GM19351 (cell line): Measurements from ENCODE around the gene ZRSR2.

ENCODE experiments used
- ATAC-seq: cut with Tn5 transposase; IDR thresholded peaks from one replicate; pipeline ENCODE4 v1.9.1; 2021; ENCODE audit warnings: mild to moderate bottlenecking, moderate library complexity; ENCODE audit not compliant: unreplicated experiment

The ZRSR2 gene

DNA sequence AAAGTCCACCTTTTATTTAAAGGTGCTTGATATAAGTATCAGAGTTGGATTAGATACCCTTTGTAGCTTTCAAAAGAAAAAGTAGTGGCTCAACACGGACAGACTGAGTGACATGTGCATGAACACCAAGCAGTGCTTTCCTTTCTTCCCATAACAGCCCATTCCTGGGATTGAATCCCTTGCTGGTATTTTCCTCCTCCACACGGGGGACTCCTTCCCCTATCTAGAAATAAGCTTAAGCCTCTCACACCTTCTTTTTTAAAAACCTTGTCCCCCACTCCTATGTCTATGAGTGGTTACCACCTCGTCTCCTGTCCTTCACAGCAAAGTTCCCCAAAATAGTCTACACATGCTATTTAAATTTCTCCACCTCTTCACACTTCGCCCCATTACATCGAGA, 59.3 kb downstream of the ZRSR2 start:
- ATAC-seq: no peak

DNA sequence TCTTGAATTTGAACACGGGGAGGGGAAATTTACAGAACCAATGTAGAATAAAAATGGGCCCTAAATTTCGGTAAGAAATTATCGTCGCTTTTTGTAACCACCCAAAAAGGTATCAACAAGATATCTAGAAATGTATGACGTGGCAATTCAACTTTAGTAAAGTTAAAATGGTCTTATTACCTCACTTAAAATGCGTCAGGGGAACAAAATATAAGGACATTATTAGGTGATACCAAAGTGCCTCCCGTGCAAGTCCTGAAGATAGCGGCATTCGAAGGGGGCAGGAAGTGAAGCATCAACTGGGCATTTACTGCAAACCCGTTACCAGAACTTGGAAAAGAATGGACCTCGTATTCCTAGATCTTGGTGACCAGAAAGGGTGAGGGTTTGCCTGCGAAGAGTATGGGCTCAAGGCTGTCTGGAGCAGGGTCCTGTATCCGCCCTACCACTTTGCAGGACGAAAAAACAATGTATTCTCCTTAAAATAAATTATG, 63.3 kb downstream of the ZRSR2 start:
- ATAC-seq: no peak

DNA sequence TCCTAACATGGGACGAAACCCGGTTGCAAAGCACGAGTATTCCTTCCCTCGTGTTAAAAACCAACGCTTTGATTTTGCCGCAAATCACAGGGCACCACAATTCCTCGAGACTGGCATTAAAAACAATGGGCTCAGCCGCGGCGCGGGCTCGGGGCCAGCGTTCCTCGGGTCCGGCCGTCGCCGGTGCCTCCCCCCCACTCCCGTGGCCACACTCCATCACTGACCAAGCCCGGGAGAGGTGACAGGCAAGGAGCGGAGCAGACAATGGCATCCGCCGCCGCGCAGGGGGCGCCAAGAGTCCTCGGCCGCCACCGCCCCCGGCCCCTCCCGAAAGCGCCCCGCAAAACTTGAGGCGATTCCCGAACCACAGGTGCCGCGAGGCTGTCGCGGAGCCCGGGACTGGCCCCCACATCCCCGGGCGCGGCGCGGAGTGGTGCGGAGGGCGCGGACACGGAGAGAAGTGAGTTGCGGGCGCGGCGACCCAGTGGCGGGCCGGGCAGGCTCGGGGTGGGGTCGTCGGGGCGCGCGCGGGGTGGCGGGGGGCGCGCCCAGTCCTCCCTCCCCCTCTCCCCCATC, 63.9 kb downstream of the ZRSR2 start:
- ATAC-seq: peak; percentile 32

DNA sequence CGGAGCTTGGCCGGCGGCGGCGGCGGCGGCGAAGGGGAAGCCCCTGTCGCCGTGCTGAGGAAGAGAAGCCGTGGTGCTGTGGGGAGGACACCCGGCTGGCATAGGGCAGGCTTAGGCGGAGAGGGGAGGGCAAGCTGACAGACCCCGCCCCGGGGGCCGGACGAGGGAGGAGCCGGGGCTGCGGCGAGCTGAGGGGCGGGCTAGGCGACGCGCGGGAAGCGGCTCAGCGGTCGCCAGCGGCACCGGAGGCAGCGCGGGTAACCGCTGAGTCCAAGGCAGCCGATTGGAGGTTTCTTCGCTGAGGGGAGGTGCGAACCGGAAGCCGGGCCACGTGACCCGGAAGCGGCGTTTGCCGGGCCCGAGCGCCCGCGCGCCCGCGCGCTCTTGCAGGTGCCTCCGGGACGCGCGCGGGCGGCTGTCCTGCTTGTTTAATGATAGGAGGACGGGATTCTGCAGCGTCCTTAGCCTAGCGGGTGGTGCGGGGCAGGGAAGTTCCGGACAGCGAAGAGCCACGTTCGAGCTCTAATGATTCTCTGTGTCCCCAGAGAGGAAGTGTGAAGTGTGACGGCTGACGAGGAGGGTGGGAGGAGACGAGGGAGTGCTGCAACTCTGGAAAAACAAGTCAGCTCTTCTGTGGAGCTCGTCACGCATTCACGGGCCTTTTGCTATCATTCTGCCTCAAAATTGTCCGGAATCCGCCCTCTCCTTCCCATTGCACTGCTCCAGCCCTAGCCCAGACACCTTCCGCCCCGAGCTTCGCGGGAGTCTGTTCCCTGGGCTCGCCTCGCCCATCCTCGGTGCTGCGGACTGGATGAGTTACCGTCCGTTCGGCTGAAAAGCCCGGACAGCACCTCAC, 64.7 kb downstream of the ZRSR2 start, which contains the start of gene AP1S2:
TSS of gene AP1S2 (minus strand) at position 102 of the 856 bp plus-strand sequence. CDS start 2,289 bp downstream, outside the sequence.
- ATAC-seq: peak; percentile 92

DNA sequence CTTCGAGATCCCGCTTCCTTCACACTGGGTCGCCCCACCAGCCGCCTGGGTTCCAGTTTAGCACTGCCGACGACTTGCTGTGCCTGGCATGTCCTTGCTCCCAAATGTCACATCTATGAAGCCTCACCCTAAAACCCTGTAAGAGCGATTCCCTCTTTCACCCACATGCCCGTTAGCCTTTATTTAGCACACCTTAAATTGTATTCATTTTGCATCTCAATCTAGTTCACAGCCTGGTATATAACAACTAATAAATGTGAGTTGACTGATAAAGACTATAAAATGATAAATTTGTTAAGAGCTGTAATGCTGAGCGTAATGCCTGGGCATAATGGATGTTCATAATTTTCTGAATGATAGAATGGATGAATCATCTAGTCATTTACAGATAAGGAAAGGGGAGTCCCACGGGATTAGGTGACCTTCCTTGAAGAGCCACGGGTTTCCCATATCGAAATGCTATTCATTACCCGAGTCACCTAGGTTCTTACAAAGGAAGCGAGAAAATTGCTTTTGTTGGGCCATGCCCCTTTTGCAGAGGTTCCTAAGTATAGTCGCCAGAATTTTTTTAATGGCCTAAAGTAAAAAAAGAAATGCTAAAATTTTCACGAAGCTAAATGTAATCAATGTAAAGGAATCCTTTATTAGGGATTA, 65.4 kb downstream of the ZRSR2 start:
- no peak for ATAC-seq

DNA sequence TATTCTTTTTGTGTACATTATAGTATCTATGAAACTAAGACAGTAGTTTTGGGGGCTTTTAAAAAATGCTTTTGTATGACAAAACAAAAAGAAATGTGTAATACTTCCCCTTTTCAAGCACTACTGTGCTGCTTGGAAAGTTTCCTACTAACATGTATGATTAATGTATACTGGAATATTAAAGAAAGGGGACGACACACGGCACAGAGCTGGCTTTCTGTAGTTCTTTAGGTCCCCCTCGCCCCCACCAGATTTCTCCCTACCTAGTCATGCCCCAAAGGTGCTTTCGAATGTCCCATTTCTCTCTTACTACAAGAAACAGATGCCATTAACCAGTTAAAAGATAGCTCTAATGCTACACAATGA, 65.9 kb downstream of the ZRSR2 start:
- no peak for ATAC-seq

DNA sequence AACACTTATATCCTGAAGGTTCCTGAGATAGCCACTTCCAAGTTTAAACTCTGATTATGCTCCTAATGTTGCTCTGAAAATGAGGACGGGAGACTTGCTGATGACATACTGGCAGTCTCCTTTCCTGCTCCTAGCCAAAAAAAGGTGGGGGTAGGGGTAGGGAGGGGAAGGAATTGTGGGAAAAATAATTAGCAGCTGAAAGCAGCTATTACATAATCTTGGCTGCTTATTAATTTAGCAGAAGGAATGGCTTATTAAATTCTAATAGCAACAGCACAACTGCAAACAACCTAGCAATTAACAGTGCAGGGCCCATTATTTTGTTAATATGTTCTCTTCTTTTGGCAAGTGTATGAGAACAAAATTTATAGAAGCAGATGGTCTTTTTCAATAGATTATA, 66.4 kb downstream of the ZRSR2 start:
- no peak for ATAC-seq

DNA sequence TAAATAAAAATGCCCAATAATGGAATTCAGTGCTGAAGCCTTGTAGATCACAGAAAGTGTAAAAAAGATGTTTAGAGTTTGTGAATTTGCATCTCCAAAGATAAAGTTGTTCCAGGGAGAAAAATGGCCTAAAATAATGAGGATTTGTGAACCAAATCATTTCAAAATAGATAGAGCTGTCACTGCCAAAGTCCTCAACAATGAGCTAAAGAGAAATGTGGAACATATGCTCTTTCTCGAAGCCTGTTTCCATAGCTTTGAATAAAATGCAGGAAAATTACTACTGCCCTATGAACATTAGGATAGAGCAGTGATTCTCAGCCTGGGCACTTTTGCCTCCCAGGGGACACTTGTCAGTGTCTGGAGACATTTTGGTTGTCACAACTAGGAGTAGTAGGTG, 67.8 kb downstream of the ZRSR2 start:
- no peak for ATAC-seq

DNA sequence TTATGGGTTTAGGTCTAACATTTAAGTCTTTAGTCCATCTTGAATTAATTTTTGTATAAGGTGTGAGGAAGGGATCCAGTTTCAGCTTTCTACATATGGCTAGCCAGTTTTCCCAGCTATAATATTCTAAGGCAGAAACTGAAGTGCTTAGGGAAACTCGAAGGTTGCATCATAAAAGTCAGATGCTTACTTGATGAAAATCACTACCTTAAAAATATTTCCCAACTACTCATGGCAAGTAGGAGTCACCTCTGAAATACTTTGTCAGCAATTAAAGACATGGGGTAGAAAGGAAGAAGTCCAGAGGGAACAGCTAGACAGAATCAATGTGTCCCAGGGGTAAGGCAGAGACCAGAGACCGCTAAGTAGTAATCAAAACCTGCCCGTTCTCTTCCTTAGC, 70.6 kb downstream of the ZRSR2 start:
- ATAC-seq: no peak

DNA sequence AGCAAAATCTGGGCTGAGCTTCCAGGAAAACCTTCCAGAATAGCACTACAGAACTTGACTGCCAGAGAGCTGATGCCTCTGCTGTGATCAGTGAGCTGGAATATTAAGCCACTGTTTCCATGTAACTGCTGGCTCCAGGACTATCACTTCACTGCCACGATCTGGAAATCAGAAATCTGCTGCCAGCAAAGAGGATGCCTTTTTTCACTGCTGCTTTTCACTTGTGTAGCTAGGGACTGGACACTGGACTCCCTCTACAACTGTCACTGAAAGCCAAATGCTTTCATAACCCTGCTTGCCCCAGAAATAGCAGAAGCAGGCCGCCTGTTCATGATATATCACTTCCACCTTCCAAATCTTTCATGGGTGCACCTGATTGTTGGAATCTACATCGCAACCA, 73.7 kb downstream of the ZRSR2 start:
- ATAC-seq: no peak

DNA sequence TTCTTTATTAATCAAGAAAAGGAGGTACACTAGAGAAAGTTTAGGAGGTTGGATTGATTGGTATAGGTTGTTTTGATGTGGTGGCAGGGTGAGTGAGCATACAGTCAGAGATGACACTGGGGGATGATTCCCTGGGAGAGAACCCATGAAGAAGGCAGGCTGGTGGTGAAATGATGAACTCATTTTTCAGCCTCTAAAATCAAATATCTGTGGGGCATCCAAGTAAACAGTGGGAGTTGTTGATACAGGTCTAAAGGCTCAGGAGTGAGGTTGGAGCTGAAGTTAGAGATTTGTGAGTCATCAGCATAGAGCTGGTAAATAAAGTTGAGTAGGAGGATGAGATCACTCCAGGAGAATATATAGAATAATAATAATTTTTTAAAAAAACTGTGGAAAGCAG, 74.3 kb downstream of the ZRSR2 start:
- no peak for ATAC-seq

DNA sequence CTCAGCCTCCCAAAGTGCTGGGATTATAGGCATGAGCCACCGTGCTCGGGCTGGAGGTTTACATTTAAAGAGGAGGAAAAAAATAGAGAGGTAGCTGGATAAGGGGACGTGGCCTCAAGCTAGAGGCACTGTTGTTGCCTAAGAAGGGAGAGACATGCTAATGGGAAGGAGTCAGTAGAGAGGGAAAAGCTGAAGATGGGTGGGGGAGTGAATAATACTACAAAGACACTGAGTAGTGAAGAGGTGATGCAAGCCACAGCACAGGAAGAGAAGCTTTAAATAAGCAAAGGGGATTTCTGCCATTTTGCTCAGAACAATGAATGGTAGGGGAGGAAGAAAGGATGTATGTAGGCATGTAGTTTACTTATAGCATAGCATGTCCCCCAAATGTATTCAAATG, 75.9 kb downstream of the ZRSR2 start:
- no peak for ATAC-seq

DNA sequence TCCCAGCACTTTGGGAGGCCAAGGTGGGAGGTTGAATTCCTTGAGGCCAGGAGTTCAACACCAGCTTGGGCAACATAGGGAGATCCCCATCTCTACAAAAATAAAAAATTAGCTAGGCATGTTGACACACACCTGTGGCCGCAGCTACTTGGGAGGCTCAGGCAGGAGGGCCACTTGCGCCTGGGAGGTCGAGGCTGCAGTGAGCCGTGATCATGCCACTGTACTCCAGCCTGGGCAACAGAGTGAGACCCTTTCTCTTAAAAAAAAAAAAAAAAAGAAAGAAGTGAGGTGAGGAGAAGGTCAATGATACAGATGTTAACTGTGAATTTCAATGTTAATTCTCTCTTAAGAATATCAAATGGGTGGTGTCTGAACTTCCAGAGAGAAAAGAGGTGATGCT, 79.4 kb downstream of the ZRSR2 start:
- ATAC-seq: no peak

DNA sequence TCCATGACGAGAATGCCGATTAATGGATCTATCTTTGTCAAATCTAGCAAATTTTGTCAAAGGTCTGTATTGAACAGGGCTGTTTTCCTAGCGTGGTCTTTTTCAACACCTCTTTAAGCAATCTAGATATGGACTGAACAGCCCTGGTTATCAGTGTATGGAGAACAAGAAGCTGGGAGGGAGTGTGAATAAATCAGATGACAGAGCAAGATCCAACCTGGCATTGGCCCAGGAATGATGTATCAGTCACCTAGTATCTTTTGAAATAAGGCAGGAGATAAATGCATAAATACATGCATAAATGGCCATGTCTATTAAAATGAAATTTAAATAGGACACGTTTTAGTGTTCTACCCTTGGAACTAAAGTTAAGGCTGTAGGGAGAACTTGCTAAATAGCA, 80.0 kb downstream of the ZRSR2 start:
- ATAC-seq: no peak
